ENCODE data around the gene EMCN. TPM values are rescaled to one million over a fixed set of nuclear protein-coding genes. Genes with fewer than 3 reads are reported as not detected.

Gene EMCN
- total RNA-seq, 6 donors from 2014 or later, result 14.7 to 49.6 (median 36.4) TPM

GRCh38 chr4:100483796-100484195, 34.0 kb downstream of the EMCN start:
- ATAC-seq (ENCODE audit: low FRiP score in 2 of 2), result no peak
- no peaks in the 10 kb centered on the region for H3K9me3 ChIP-seq
- H3K36me3 ChIP-seq, result no peaks in the 10 kb centered on the region
- TF ChIP-seq POLR2A (IDR thresholded peaks at IDR 0.05) (no peak), EP300 (IDR thresholded peaks at IDR 0.05) (no peak), POLR2AphosphoS5 (IDR thresholded peaks at IDR 0.05) (no peak)
- TF ChIP-seq, protein P1, sequence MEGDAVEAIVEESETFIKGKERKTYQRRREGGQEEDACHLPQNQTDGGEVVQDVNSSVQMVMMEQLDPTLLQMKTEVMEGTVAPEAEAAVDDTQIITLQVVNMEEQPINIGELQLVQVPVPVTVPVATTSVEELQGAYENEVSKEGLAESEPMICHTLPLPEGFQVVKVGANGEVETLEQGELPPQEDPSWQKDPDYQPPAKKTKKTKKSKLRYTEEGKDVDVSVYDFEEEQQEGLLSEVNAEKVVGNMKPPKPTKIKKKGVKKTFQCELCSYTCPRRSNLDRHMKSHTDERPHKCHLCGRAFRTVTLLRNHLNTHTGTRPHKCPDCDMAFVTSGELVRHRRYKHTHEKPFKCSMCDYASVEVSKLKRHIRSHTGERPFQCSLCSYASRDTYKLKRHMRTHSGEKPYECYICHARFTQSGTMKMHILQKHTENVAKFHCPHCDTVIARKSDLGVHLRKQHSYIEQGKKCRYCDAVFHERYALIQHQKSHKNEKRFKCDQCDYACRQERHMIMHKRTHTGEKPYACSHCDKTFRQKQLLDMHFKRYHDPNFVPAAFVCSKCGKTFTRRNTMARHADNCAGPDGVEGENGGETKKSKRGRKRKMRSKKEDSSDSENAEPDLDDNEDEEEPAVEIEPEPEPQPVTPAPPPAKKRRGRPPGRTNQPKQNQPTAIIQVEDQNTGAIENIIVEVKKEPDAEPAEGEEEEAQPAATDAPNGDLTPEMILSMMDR (IDR thresholded peaks at IDR 0.05), result no peak
- 83 to 84% methylated on average over 2 of the region's 2 CpGs for WGBS, 2 donors
- H3K4me3 ChIP-seq, result no peak overlapping the region
- DNase-seq, result no peak
- no peaks in the 10 kb centered on the region for H3K27me3 ChIP-seq
- H3K27ac ChIP-seq, result no peak overlapping the region
- H3K4me1 ChIP-seq, result no peaks in the 10 kb centered on the region

DNA sequence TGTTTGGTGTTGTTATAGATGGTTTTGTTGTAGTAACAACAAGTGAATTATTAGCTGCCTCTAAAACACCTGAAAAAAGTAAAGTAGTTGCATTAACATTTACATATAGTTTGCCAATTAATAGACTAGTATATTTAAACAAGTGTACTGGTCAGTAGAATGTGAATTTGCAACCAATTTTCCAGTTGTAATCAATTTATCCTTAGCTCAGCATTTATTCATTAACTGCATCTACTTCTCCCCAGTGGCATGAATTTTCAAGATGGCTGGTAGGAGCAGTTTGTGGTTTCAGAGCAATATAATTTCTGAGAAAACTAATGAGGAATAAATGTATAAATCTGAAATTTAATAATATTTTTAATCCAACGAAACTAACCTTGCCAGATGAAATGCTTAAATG, 37.9 kb downstream of the EMCN start:
- Histone ChIP-seq H3K4me3 (no peak overlapping the region), H3K27me3 (no peaks in the 10 kb centered on the region), H3K4me1 (no peaks in the 10 kb centered on the region), H3K9me3 (no peaks in the 10 kb centered on the region), H3K27ac (no peak overlapping the region), H3K36me3 (no peaks in the 10 kb centered on the region)
- DNase-seq (no peak), ATAC-seq (ENCODE audit: low FRiP score in 2 of 2) (no peak)
- TF ChIP-seq POLR2A (IDR thresholded peaks at IDR 0.05) (no peak), POLR2AphosphoS5 (IDR thresholded peaks at IDR 0.05) (no peak), EP300 (IDR thresholded peaks at IDR 0.05) (no peak)
- TF ChIP-seq, protein P1 (IDR thresholded peaks at IDR 0.05), result no peak
- 89 to 97% methylated on average over 1 of the region's 1 CpG for WGBS, 2 donors

GRCh38 chr4:100469555-100469954, 48.3 kb downstream of the EMCN start:
- no peak for DNase-seq
- no CpG with 5 or more reads among the region's 1 CpG for WGBS, 2 donors
- TF ChIP-seq EP300 (IDR thresholded peaks at IDR 0.05), result no peak
- TF ChIP-seq POLR2AphosphoS5 (IDR thresholded peaks at IDR 0.05), result no peak

DNA sequence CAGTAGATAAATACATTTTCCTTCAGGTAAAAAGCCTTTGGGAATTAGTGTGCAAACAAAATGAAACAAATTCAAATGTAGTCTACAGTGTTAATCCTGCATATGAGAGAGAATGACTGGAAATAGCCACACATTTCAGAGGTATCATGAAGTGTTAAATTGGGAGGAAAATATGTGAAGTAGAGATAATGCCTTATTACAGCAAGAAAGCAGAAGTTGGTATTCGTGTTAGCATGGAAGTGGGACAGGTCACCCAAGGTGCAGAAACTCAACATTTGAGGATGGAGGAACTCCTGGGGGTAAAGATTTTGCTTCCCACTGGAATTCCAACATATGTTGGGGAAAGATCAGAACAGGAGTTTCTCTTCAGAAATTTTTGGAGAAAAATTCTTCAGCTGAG, 51.3 kb downstream of the EMCN start:
- no peaks in the 10 kb centered on the region for H3K27me3 ChIP-seq
- no peaks in the 10 kb centered on the region for H3K9me3 ChIP-seq
- no peak overlapping the region for H3K4me3 ChIP-seq
- H3K4me1 ChIP-seq, result no peaks in the 10 kb centered on the region
- no peak overlapping the region for H3K27ac ChIP-seq
- ATAC-seq (ENCODE audit: low FRiP score in 2 of 2) (no peak), DNase-seq (no peak)
- H3K36me3 ChIP-seq, result no peaks in the 10 kb centered on the region
- 68 to 71% methylated on average over 1 of the region's 1 CpG for WGBS, 2 donors
- TF ChIP-seq POLR2A (IDR thresholded peaks at IDR 0.05) (no peak), EP300 (IDR thresholded peaks at IDR 0.05) (no peak), POLR2AphosphoS5 (IDR thresholded peaks at IDR 0.05) (no peak)
- TF ChIP-seq, protein P1 (IDR thresholded peaks at IDR 0.05), result no peak

More at GRCh38 chr4:100469555-100469954, 48.3 kb downstream of the EMCN start:
- ATAC-seq (ENCODE audit: low FRiP score in 2 of 2), result no peak
- no peaks in the 10 kb centered on the region for H3K4me1 ChIP-seq
- H3K27me3 ChIP-seq, result no peaks in the 10 kb centered on the region
- H3K36me3 ChIP-seq, result no peaks in the 10 kb centered on the region
- no peaks in the 10 kb centered on the region for H3K9me3 ChIP-seq
- H3K4me3 ChIP-seq, result no peak overlapping the region
- no peak overlapping the region for H3K27ac ChIP-seq

GRCh38 chr4:100461807-100462605, 55.8 kb downstream of the EMCN start:
- Histone ChIP-seq H3K36me3 (no peaks in the 10 kb centered on the region), H3K4me1 (no peaks in the 10 kb centered on the region), H3K27me3 (no peaks in the 10 kb centered on the region), H3K4me3 (no peak overlapping the region), H3K27ac (no peak overlapping the region), H3K9me3 (no peaks in the 10 kb centered on the region)
- 61 to 71% methylated on average over 5 of the region's 5 CpGs for WGBS, 2 donors
- no peak for ATAC-seq (ENCODE audit: low FRiP score in 2 of 2)
- no peak for TF ChIP-seq POLR2A (IDR thresholded peaks at IDR 0.05)
- TF ChIP-seq EP300 (IDR thresholded peaks at IDR 0.05), result no peak
- TF ChIP-seq POLR2AphosphoS5 (IDR thresholded peaks at IDR 0.05), result no peak
- DNase-seq, result no peak

DNA sequence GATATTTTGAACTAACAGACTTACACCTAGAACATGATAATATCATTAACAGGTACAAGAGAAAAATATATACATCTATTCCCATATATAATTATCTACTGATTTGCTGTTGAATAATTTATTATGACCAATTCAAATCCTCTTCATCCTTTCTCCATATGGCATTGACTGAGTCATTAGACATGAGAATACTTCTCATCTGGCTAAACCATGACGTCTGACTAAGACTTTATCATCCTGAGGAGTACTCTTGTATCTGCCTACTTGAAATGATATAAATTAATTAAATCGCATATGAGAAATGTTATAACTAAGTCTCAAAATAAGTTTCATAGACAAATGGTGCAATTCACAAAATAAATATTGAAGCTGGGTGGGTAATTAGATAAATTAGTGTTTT, 67.4 kb downstream of the EMCN start:
- Histone ChIP-seq H3K36me3 (no peaks in the 10 kb centered on the region), H3K27me3 (no peaks in the 10 kb centered on the region), H3K4me3 (no peak overlapping the region), H3K9me3 (no peaks in the 10 kb centered on the region), H3K27ac (no peak overlapping the region), H3K4me1 (no peaks in the 10 kb centered on the region)
- TF ChIP-seq POLR2AphosphoS5 (IDR thresholded peaks at IDR 0.05), result no peak
- TF ChIP-seq POLR2A (IDR thresholded peaks at IDR 0.05), result no peak
- TF ChIP-seq EP300 (IDR thresholded peaks at IDR 0.05), result no peak
- TF ChIP-seq, protein P1 (IDR thresholded peaks at IDR 0.05), result no peak
- ATAC-seq (ENCODE audit: low FRiP score in 2 of 2), result no peak
- no peak for DNase-seq
- WGBS, 2 donors, result 83 to 88% methylated on average over 2 of the region's 2 CpGs
